ENCODE results near the gene JARID2.

The JARID2 gene

GRCh38 chr6:15389765-15390723 lies 144.2 kb downstream of the JARID2 start:
- no peak for DNase-seq (ENCODE audit: low read depth, low spot score)
- TF ChIP-seq CTCF (IDR thresholded peaks at IDR 0.05; ENCODE audit: insufficient read depth, low read length, missing control alignments), result peak; percentile 64
- POLR2A ChIA-PET, result interaction anchor here (0.6 kb wide), 1 partner anchor 409 kb away, joined by 4 read pairs; no protein-coding TSS in a partner anchor
- no peak overlapping the region for H3K4me3 ChIP-seq (ENCODE audit: low read depth, low read length)
- CTCF ChIA-PET, result interaction anchor here (0.6 to 2.6 kb wide), 25 partner anchors 9 to 1260 kb away, joined by 3 to 15 read pairs (median 3); no protein-coding TSS in a partner anchor

GRCh38 chr6:15391500-15391899 lies 145.6 kb downstream of the JARID2 start:
- CTCF ChIA-PET, result interaction anchor here (1.1 to 2.6 kb wide), 9 partner anchors 8 to 1181 kb away, joined by 3 to 15 read pairs (median 8); no protein-coding TSS in a partner anchor
- DNase-seq (ENCODE audit: low read depth, low spot score), result no peak
- no peak overlapping the region for H3K4me3 ChIP-seq (ENCODE audit: low read depth, low read length)
- POLR2A ChIA-PET, result no interaction called here
- TF ChIP-seq CTCF (IDR thresholded peaks at IDR 0.05; ENCODE audit: insufficient read depth, low read length, missing control alignments), result no peak

GRCh38 chr6:15392182-15392581 lies 146.3 kb downstream of the JARID2 start:
- ChIA-PET CTCF (no interaction called here), POLR2A (no interaction called here)
- TF ChIP-seq CTCF (IDR thresholded peaks at IDR 0.05; ENCODE audit: insufficient read depth, low read length, missing control alignments), result no peak
- no peak overlapping the region for H3K4me3 ChIP-seq (ENCODE audit: low read depth, low read length)
- no peak for DNase-seq (ENCODE audit: low read depth, low spot score)

- POLR2A ChIA-PET, result no interaction called here
- CTCF ChIA-PET, result interaction anchor here (0.8 to 1.3 kb wide), 2 partner anchors 45 to 48 kb away, joined by 3 to 4 read pairs; no protein-coding TSS in a partner anchor
- no peak overlapping the region for H3K4me3 ChIP-seq (ENCODE audit: low read depth, low read length)
- TF ChIP-seq CTCF (IDR thresholded peaks at IDR 0.05; ENCODE audit: insufficient read depth, low read length, missing control alignments), result no peak
- no peak for DNase-seq (ENCODE audit: low read depth, low spot score)
These were observed 147.7 kb downstream of the JARID2 start for GRCh38 chr6:15393605-15394004.

GRCh38 chr6:15395087-15395486 lies 149.2 kb downstream of the JARID2 start:
- POLR2A ChIA-PET, result no interaction called here
- H3K4me3 ChIP-seq (ENCODE audit: low read depth, low read length), result no peak overlapping the region
- TF ChIP-seq CTCF (IDR thresholded peaks at IDR 0.05; ENCODE audit: insufficient read depth, low read length, missing control alignments), result no peak
- CTCF ChIA-PET, result no interaction called here
- no peak for DNase-seq (ENCODE audit: low read depth, low spot score)

- DNase-seq (ENCODE audit: low read depth, low spot score), result no peak
- TF ChIP-seq CTCF (IDR thresholded peaks at IDR 0.05; ENCODE audit: insufficient read depth, low read length, missing control alignments), result no peak
- POLR2A ChIA-PET, result no interaction called here
- no peak overlapping the region for H3K4me3 ChIP-seq (ENCODE audit: low read depth, low read length)
- CTCF ChIA-PET, result interaction anchor here (1.4 kb wide), 1 partner anchor 10 kb away, joined by 3 read pairs; no protein-coding TSS in a partner anchor
These were observed 150.9 kb downstream of the JARID2 start for GRCh38 chr6:15396808-15397207.
